Ishikawa (cell line): ENCODE results near the gene CPED1.

Experiments used
- CREB1 ChIP-seq: IDR thresholded peaks from 2 replicates; pipeline ENCODE4 v1.6.1; 2012; ENCODE audit warnings: low read depth
- EGR1 ChIP-seq: IDR thresholded peaks from 2 replicates; pipeline ENCODE4 v1.6.1; 2012
- RAD21 ChIP-seq: IDR thresholded peaks from 2 replicates; pipeline ENCODE4 v1.6.1; 2012; ENCODE audit warnings: low read depth
- TAF1 ChIP-seq: IDR thresholded peaks from 2 replicates; pipeline ENCODE4 v1.6.1; 2012; ENCODE audit warnings: low read depth, mild to moderate bottlenecking
- TF ChIP-seq, protein P1 (sequence below): IDR thresholded peaks from 2 replicates; pipeline ENCODE4 v1.6.1; 2012
- TF ChIP-seq, protein P2 (sequence below): IDR thresholded peaks from 2 replicates; pipeline ENCODE4 v1.6.1; 2012; ENCODE audit warnings: low read depth, mild to moderate bottlenecking

DNA sequence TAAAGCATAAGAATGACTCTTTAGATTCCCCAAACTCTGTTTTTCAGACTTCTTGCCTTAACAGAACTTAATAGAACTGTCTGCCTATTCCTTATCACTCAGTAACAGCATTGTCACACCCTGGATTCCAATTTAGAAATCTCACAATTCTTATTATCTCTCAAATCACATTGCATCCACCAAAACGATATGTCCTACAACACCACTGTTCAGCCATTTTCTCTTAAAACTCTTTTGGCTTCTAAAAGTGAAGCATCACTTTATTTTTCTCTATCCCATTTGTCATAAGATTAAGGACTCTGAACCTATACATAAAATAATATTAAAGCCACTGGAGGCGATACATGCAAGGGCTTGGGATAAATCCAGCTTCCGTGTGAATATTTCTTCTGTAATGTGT lies 1.2 kb upstream of the CPED1 start:
- TF ChIP-seq RAD21 (no peak), EGR1 (no peak), TAF1 (no peak), CREB1 (no peak)
- TF ChIP-seq, protein P1, sequence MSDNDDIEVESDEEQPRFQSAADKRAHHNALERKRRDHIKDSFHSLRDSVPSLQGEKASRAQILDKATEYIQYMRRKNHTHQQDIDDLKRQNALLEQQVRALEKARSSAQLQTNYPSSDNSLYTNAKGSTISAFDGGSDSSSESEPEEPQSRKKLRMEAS, result no peak
- TF ChIP-seq, protein P2, sequence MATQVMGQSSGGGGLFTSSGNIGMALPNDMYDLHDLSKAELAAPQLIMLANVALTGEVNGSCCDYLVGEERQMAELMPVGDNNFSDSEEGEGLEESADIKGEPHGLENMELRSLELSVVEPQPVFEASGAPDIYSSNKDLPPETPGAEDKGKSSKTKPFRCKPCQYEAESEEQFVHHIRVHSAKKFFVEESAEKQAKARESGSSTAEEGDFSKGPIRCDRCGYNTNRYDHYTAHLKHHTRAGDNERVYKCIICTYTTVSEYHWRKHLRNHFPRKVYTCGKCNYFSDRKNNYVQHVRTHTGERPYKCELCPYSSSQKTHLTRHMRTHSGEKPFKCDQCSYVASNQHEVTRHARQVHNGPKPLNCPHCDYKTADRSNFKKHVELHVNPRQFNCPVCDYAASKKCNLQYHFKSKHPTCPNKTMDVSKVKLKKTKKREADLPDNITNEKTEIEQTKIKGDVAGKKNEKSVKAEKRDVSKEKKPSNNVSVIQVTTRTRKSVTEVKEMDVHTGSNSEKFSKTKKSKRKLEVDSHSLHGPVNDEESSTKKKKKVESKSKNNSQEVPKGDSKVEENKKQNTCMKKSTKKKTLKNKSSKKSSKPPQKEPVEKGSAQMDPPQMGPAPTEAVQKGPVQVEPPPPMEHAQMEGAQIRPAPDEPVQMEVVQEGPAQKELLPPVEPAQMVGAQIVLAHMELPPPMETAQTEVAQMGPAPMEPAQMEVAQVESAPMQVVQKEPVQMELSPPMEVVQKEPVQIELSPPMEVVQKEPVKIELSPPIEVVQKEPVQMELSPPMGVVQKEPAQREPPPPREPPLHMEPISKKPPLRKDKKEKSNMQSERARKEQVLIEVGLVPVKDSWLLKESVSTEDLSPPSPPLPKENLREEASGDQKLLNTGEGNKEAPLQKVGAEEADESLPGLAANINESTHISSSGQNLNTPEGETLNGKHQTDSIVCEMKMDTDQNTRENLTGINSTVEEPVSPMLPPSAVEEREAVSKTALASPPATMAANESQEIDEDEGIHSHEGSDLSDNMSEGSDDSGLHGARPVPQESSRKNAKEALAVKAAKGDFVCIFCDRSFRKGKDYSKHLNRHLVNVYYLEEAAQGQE, result no peak
